GM12878 (cell line): Measurements from ENCODE around the gene ABCD3. TPM values are rescaled to one million over a fixed set of nuclear protein-coding genes. Genes with fewer than 3 reads are reported as not detected.

Experiments used
- CREM ChIP-seq: IDR thresholded peaks from 2 replicates; pipeline ENCODE4 v1.6.1; 2014; ENCODE audit warnings: antibody characterized with exemption, low read depth
- EGR1 ChIP-seq, 2 experiments: IDR thresholded peaks; 1 replicate in 1 of 2; 2 replicates in 1 of 2; pipeline ENCODE4 v1.6.1; 2011 to 2012; ENCODE audit warnings: low read depth in 2 of 2, low read length in 2 of 2, borderline replicate concordance in 1 of 2, mild to moderate bottlenecking in 1 of 2, moderate library complexity in 1 of 2
- STAT1 ChIP-seq: fragments of 450-650 bp; conservative IDR thresholded peaks from 2 replicates; pipeline ENCODE4 v1.6.1; 2014; ENCODE audit warnings: antibody characterized with exemption, mild to moderate bottlenecking
- ZNF217 ChIP-seq: fragments of 450-650 bp; IDR thresholded peaks from 2 replicates; pipeline ENCODE4 v1.6.1; 2017; ENCODE audit warnings: antibody characterized with exemption, mild to moderate bottlenecking
- ZNF622 ChIP-seq: fragments of 450-650 bp; IDR thresholded peaks from 2 replicates; pipeline ENCODE4 v1.6.1; 2017; ENCODE audit warnings: mild to moderate bottlenecking, inconsistent platforms
- polyA plus RNA-seq, 11 experiments: library from polyadenylated mRNA; depleted of rRNA in 4 of 11; unstranded in 6 of 11; stranded (reverse) in 5 of 11; fragments of >200 nt; fragmentation: Nextera tagmentation in 4 of 11; fragmentation: Illumina TruSeq in 1 of 11; extraction: Ambion mirVana in 4 of 11; extraction: Trizol in 1 of 11; gene quantifications; 1 replicate in 1 of 11; 2 replicates in 10 of 11; pipeline versions ENCODE4 v1.2.1 to v1.2.3, GENCODE V29; 2011 to 2016; ENCODE audit warnings: inconsistent platforms in 2 of 11, missing spikeins in 2 of 11, low read depth in 1 of 11
- total RNA-seq, 4 experiments: library from RNA; depleted of rRNA in 3 of 4; stranded (reverse); fragments of >200 nt in 3 of 4; fragmentation: Illumina TruSeq in 1 of 4; extraction: Trizol in 1 of 4; gene quantifications; 2 replicates each; pipeline versions ENCODE4 v1.2.1 to v1.2.3, GENCODE V29; 2013 to 2021
- TF ChIP-seq, protein P1 (sequence below): fragments of 450-650 bp; IDR thresholded peaks from 2 replicates; pipeline ENCODE4 v1.6.1; 2017; ENCODE audit warnings: mild to moderate bottlenecking, moderate library complexity
- TF ChIP-seq, protein P2 (sequence below): fragments of 450-650 bp; IDR thresholded peaks from 2 replicates; pipeline ENCODE4 v1.6.1; 2016; ENCODE audit warnings: mild to moderate bottlenecking

ABCD3 gene
- total and polyA plus RNA-seq, 10 of the 15 experiments (the other 5 are each of a cell fraction or from before 2014, with no cell fraction given) = 15.1 to 40.2 (median 24.1) TPM

DNA sequence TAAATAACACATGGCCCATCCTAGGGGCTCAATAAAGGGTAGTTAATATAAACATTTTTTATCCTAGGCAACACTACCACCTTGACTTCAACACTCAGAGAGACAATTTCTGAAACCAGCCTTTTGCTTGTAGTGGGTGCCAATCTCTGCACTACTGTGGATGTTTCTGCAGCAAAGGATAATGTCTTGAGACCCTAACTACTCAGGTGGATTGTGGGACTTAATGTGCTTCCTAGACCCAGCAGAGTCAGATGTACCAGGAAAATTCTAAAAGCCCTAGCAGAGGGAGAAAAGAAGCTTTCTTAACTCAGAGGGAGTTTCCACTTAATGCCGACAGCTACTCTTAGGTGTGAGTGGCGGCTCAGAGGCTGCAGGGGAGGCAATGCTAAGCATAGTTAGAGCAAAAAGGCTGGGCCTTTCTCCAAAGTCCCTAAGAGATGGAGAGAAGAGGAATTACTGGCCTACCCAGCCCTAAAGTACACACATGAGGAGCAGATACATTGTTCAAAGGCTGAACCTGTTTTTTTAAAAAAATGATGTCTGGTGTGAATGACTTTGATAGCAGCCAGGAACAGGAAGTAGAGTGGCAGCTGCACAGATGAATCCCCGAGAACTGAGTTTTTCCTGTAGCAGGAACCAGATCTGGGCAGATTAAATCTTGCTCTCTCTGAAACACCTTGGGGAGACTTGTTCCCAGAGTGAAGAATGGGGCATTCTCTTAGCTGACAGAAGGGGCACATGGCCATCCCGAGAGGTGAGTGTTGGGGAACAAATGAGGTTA, 33.5 kb upstream of the ABCD3 start (continued):
- TF ChIP-seq, protein P1, sequence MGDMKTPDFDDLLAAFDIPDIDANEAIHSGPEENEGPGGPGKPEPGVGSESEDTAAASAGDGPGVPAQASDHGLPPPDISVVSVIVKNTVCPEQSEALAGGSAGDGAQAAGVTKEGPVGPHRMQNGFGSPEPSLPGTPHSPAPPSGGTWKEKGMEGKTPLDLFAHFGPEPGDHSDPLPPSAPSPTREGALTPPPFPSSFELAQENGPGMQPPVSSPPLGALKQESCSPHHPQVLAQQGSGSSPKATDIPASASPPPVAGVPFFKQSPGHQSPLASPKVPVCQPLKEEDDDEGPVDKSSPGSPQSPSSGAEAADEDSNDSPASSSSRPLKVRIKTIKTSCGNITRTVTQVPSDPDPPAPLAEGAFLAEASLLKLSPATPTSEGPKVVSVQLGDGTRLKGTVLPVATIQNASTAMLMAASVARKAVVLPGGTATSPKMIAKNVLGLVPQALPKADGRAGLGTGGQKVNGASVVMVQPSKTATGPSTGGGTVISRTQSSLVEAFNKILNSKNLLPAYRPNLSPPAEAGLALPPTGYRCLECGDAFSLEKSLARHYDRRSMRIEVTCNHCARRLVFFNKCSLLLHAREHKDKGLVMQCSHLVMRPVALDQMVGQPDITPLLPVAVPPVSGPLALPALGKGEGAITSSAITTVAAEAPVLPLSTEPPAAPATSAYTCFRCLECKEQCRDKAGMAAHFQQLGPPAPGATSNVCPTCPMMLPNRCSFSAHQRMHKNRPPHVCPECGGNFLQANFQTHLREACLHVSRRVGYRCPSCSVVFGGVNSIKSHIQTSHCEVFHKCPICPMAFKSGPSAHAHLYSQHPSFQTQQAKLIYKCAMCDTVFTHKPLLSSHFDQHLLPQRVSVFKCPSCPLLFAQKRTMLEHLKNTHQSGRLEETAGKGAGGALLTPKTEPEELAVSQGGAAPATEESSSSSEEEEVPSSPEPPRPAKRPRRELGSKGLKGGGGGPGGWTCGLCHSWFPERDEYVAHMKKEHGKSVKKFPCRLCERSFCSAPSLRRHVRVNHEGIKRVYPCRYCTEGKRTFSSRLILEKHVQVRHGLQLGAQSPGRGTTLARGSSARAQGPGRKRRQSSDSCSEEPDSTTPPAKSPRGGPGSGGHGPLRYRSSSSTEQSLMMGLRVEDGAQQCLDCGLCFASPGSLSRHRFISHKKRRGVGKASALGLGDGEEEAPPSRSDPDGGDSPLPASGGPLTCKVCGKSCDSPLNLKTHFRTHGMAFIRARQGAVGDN = 0 out of 2 replicates have a peak, but pooled peaks have one; percentile 41
- TF ChIP-seq, protein P2, sequence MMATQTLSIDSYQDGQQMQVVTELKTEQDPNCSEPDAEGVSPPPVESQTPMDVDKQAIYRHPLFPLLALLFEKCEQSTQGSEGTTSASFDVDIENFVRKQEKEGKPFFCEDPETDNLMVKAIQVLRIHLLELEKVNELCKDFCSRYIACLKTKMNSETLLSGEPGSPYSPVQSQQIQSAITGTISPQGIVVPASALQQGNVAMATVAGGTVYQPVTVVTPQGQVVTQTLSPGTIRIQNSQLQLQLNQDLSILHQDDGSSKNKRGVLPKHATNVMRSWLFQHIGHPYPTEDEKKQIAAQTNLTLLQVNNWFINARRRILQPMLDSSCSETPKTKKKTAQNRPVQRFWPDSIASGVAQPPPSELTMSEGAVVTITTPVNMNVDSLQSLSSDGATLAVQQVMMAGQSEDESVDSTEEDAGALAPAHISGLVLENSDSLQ = peak; percentile 72
- TF ChIP-seq ZNF217 = no peak
- TF ChIP-seq EGR1 (IDR thresholded peaks at IDR 0.05; ENCODE audit: borderline replicate concordance in 1 of 2, low read depth in 2 of 2, low read length in 2 of 2) = no peak
- no peak for TF ChIP-seq STAT1
- TF ChIP-seq CREM = no peak
- no peak for TF ChIP-seq ZNF622
